GM19238 (cell line): ENCODE results near the gene PCDHB1.
"Not testable (repeated sequence)": the region's sequence is repeated elsewhere in the genome, so short reads cannot be mapped to it uniquely, and the experiment has no call there.

ENCODE experiments used
- DNase-seq: peaks from one replicate; pipeline ENCODE4 v3.0.0; 2011; ENCODE audit warnings: low spot score; ENCODE audit not compliant: insufficient read length

The PCDHB1 gene

DNA sequence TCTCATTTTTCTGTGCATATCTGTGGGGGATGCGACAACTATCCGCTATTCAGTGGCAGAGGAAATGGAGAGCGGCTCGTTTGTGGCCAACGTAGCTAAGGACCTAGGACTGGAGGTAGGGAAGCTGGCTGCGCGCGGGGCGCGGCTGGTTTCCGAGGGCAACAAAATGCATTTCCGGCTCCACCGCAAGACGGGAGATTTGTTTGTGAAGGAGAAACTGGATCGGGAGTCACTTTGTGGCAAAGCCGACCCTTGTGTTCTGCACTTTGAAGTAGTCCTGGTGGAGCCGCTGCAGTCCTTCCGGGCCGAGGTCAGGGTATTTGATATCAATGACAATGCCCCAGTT is 320 bp downstream of the PCDHB1 start:
- no peak for DNase-seq

DNA sequence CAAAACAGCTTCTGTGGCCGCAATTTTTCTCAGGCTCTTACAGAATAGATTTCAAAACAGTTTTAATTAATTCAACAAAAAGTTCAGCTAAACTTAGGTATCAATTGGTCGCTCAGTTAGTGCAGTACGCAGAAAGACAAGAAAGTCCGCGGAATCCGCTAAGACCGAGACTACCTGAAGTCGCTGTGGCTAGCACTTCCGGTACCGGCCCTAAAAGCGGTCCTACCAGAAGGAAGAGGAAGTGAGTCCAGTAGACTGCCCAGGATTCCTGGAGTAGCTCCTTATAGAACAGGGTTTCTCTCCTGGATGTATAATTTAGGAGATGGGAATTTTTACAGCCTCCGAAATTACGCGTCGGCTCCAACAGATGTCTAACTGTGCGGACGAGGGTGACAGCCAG is 26.7 kb downstream of the PCDHB1 start:
- no peak for DNase-seq

DNA sequence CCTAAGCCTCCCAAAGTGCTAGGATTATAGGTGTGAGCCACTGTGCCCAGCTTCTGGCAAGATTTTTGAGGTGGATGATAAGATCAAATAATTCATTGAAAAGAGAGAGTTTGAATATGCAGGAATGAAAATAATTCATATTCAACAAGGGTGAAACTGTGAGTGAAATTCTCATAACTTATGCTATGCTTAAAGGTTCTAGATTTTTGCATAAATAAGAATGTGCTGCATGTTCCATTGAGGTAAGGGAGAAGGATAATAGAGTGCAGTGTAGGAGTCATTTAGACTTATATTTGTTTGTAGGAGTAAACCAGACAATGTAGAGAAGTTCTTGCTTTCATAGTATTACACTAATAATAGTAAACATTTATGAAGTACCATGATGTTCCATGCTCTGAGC is 31.1 kb downstream of the PCDHB1 start:
- no peak for DNase-seq

DNA sequence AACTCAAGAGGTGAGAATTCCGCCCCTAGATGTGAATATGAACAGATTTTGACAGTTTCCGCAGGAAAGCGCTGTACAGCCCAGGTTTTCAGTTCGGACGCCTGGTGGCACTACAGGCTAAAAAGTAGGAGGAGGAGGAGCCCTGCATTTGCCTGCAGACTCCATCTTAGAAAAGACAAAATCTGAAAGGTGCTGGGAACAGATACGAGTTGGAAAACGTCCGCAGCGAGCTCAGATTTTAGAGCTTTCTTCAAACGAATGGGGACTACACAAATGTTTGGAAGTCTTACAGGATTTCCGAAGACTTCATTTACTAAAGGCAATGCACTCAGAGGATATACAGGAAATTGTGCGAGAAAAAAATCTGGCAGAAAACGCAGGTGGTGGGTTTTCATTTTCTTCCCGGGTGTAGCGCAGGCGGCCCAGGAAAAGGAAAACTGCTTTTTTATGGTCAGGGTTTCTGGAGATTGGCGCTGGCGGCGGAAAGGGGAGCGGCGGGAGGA is 33.4 kb downstream of the PCDHB1 start:
- no peak for DNase-seq

DNA sequence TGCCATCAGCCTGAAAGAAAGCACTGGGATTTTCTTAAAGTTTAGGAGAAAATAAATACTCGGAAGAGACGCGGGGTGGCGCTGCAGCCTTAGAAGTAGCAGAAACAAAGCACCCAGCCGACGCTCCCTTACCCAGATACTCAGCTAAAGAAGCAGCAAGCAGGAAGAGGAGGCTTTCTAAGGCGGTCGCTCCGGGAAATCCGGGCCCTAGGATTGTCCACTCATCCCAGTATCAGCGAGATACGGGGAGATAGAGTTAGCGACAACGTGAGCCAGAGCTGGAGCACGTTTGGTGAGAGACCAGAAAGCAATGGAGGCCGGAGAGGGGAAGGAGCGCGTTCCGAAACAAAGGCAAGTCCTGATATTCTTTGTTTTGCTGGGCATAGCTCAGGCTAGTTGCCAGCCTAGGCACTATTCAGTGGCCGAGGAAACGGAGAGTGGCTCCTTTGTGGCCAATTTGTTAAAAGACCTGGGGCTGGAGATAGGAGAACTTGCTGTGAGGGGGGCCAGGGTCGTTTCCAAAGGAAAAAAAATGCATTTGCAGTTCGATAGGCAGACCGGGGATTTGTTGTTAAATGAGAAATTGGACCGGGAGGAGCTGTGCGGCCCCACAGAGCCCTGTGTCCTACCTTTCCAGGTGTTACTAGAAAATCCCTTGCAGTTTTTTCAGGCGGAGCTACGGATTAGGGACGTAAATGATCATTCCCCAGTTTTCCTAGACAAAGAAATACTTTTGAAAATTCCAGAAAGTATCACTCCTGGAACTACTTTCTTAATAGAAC is 43.5 kb downstream of the PCDHB1 start, which contains the start of gene PCDHB2:
Gene PCDHB2, plus strand, starts transcription at position 135 of the 782 bp plus-strand sequence. Its CDS starts 176 bp downstream, at position 311.
- DNase-seq: no peak

DNA sequence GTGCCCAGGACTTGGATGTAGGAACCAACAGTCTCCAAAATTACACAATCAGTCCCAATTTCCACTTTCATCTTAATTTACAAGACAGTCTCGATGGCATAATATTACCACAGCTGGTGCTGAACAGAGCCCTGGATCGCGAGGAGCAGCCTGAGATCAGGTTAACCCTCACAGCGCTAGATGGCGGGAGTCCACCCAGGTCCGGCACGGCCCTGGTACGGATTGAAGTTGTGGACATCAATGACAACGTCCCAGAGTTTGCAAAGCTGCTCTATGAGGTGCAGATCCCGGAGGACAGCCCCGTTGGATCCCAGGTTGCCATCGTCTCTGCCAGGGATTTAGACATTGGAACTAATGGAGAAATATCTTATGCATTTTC is 44.1 kb downstream of the PCDHB1 start:
- DNase-seq: no peak

DNA sequence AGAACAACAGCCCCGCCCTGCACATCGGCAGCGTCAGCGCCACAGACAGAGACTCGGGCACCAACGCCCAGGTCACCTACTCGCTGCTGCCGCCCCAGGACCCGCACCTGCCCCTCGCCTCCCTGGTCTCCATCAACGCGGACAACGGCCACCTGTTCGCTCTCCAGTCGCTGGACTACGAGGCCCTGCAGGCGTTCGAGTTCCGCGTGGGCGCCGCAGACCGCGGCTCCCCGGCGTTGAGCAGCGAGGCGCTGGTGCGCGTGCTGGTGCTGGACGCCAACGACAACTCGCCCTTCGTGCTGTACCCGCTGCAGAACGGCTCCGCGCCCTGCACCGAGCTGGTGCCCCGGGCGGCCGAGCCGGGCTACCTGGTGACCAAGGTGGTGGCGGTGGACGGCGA is 45.0 kb downstream of the PCDHB1 start:
- not testable (repeated sequence) for DNase-seq

DNA sequence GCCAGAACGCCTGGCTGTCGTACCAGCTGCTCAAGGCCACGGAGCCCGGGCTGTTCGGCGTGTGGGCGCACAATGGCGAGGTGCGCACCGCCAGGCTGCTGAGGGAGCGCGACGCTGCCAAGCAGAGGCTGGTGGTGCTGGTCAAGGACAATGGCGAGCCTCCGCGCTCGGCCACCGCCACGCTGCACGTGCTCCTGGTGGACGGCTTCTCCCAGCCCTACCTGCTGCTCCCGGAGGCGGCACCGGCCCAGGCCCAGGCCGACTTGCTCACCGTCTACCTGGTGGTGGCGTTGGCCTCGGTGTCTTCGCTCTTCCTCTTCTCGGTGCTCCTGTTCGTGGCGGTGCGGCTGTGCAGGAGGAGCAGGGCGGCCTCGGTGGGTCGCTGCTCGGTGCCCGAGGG is 45.4 kb downstream of the PCDHB1 start:
- not testable (repeated sequence) for DNase-seq

DNA sequence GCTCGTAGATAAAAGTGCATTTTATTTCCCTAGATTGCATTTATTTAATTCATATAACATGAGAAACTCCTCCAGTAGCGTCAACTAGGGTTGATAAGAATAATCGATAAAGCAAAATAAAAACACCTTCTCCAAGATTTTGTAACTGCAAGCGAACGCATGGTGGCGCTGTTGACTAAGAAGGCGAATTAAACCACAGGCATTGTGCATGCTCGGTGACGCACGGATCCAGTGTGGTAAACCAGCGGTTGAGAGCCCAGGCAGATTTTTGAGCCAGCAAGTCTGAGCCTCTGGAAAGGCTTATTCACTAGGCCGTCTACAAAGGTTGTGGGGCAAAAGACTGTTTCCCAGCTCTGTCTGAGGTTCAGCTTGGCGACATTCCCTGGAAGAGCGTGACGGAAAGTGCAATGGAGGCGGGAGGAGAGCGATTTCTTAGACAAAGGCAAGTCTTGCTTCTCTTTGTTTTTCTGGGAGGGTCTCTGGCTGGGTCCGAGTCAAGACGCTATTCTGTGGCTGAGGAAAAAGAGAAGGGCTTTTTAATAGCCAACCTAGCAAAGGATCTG is 49.1 kb downstream of the PCDHB1 start, which contains the start of gene PCDHB3:
Gene PCDHB3, plus strand, starts transcription at position 231 of the 563 bp plus-strand sequence. Its CDS starts 177 bp downstream, at position 408.
- no peak for DNase-seq

DNA sequence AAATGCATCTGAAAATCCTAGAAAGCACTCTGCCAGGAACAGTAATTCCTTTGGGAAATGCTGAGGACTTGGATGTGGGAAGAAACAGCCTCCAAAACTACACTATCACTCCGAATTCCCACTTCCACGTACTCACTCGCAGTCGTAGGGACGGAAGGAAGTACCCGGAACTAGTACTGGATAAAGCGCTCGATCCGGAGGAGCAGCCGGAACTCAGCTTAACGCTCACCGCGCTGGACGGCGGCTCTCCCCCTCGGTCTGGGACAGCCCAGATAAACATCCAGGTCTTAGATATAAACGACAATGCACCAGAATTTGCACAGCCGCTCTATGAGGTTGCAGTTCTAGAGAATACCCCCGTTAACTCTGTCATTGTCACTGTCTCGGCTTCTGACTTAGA is 49.9 kb downstream of the PCDHB1 start:
- DNase-seq: no peak

DNA sequence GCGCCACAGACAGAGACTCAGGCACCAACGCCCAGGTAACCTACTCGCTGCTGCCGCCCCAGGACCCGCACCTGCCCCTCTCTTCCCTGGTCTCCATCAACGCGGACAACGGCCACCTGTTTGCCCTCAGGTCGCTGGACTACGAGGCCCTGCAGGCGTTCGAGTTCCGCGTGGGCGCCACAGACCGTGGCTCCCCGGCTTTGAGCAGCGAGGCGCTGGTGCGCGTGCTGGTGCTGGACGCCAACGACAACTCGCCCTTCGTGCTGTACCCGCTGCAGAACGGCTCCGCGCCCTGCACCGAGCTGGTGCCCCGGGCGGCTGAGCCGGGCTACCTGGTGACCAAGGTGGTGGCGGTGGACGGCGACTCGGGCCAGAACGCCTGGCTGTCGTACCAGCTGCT is 50.9 kb downstream of the PCDHB1 start:
- DNase-seq: not testable (repeated sequence)

DNA sequence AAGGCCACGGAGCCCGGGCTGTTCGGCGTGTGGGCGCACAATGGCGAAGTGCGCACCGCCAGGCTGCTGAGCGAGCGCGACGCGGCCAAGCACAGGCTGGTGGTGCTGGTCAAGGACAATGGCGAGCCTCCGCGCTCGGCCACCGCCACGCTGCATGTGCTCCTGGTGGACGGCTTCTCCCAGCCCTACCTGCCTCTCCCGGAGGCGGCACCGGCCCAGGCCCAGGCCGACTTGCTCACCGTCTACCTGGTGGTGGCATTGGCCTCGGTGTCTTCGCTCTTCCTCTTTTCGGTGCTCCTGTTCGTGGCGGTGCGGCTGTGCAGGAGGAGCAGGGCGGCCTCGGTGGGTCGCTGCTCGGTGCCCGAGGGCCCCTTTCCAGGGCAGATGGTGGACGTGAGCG is 51.3 kb downstream of the PCDHB1 start:
- not testable (repeated sequence) for DNase-seq

DNA sequence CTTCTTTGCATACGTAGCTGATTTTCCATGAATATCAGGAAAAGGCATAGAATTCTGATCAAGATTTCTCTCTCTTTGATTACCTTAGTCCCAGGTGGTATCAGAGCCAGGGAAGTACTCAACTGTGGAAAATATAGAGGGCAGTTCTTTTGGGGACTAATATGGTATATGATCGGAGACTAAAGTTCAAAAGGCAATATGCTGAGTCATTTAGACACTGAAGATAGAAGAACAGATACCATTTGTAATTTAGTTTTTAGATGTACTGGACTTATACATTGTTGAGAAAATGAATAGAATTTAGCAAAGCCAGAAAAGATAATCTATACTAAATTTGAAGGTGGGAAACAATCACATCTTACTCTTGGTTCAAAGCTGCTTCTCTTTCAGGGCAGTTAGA is 54.2 kb downstream of the PCDHB1 start:
- DNase-seq: no peak
